Hematopoietic multipotent progenitor cell treated with erythropoietin and hydrocortisone succinate and interleukin-3 and kit ligand, for 6 days (in vitro differentiated cells): ENCODE data around the gene ALDH16A1.
A peak's percentile ranks its signal among the peaks of the same experiment; 100 is the strongest.

Experiments
- DNase-seq: peaks from one replicate; pipeline ENCODE4 v3.0.0-alpha.2; 2015

The ALDH16A1 gene

DNA sequence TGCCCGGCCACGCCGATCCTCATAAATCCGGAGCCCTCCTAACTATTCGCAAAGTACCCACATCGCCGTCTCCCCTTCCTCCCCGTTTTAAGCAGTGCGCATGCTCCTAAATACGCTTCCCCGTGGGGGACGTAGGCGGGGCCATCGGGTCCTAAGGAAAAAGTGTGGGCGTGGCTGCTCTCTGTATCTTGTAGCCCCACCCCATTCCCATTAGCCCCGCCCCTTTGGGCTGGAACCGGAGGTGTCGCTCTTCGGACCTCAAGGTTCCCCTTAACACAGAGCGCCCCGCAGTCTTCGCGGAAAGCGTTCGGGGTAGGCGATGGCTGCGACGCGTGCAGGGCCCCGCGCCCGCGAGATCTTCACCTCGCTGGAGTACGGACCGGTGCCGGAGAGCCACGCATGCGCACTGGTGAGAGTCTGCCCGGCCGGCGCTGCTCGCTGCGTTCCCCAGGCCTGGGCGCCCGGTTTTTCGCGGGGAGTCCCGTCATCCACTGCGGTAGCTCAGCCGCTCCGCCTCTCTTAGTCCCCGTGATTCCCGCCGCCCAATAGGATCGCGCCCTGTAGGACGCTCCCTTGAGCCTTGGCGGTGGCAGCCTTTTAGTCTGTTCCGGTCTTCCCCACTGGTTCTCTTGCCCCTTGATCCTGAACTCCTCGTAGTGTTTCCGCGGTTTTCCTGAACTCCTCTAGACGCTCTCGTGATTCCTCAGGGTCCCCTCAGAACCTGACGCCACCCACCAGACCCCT, at the start of gene ALDH16A1:
Gene ALDH16A1, plus strand, starts transcription at position 213 of the 744 bp plus-strand sequence. Its CDS starts 107 bp downstream, at position 320.
- DNase-seq = peak; percentile 100

DNA sequence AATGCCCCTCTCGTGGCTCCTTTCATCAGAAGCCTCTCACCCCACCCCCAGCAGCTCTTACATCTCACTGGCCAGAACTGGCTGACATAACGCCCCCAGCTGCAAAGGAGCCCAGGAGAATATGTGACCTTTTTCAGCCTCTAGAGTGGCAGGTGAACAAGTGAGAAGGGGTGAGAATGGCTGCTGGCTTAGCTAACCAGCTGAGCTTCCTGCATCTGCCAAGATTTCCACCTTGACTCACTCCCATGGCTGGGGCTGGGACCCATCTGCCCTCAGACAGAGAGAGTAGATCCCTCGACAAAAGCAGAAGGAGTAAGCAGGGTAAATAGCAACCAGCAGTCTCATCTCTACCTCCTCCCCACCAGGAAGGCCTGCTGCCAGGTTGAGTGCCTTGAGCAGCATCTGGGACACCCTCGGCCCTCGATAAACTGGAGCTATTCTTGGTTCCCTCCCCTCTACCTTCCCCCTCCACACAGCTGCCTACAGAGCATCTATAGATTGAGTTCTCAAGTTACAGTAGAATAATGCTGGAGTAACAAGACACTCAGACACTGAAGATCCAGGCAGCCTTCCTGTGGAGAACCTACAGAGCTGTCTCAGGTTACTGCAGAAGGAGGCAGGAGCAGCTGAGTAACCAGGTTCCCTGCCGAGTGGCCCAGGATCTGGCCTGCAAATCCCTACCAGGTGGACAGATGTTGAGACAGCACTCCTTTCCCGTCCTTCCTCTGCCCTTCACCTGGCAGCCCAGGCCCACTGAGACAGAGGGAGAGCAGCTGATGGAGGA, 49.4 kb upstream of the ALDH16A1 start:
- DNase-seq = no peak

DNA sequence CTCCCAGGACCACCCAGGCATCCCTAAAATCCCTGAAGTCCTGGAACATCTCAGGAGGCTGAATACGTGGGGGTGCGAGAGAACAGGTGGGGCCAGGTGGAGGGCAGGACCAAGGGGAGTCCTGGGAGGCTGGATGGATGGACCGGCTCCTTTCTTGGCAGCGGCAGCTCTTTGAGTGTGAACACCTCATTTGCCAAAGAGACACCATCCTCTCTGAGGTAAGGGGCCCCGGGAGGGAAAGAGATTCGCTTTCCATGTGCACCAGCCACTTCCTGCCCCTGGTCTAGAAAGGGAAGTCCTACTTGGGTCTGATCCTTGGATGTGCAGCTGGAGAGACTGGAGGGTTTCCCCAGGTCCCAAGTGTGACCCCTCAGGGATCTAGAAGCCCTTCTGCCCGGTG, 45.9 kb upstream of the ALDH16A1 start:
- DNase-seq = no peak

GRCh38 chr19:49407482-49408015, 45.5 kb upstream of the ALDH16A1 start:
- no peak for DNase-seq

- DNase-seq = no peak
Observed at GRCh38 chr19:49408816-49409440, 44.1 kb upstream of the ALDH16A1 start.

- peak; percentile 60 for DNase-seq
Observed at GRCh38 chr19:49409441-49410029, 43.5 kb upstream of the ALDH16A1 start.

DNA sequence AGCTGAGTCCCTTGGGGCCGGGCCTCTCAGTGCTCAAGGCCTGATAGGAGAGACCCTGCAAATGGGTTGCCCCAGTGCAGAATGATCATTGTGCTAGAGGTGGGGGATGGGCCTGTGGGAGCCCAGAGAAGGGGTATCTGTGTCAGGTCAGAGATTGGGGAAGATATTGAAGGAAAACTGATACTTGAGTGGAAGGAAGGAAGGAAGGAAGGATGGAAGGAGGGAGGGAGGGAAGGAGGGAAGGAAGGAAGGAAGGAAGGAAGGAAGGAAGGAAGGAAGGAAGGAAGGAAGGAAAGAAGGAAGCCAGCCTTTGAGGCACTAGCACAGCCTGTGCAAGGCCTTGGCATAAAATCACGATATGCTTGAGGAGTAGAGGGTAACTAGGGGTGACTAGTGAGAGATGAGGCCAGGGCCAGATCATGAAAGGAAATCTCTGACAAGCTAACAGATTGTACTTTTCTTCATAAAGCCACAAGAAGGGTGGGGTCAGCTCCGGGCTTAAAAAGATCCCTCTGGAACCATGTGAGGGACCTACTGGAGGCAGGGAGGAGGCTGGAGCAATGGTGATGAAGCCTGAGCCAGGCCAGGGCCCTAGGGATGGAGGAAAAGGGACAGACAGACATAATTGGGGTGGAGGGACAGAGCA, 41.2 kb upstream of the ALDH16A1 start:
- DNase-seq = no peak

DNA sequence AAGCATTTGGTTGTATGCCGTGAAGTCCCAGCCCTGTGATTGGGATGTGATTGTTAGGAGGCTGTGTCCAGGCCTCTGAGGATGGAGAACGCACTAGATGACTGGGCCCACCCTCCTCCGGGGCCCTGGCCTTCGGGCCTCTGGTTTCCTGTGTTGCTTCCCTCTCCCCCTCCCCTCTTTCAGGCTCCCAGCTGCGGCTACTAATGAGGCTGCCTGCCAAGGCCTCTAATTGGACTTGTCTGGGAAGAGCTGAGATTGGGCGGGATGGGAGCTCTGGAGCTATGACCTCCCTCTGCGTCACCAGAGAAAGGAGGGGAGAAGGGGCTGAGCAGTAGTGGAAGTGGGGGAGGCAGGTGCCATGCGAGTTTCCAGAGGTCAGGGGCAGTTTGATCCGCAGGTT, 39.7 kb upstream of the ALDH16A1 start:
- DNase-seq = no peak

DNA sequence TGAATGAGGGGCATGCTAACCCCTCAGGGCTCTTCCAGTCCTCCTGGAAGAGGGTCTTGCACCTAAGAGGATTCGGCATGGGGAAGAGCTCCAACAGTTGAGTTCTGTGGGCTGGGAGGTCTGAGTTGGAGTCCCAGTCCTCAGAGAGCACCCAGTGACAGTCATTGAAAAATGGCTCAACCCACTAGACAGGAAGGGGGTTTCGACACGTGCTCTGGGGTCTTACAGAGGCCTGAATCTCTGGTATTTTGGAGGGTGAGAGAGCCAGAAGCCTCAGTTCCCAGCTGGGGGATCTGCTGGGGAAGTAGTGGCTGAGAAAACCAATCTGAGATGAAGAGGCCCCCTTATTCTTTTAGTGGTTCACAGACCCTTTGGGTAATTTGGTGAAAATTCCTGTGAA, 38.8 kb upstream of the ALDH16A1 start:
- DNase-seq = no peak

- no peak for DNase-seq
Observed at GRCh38 chr19:49415102-49415809, 37.8 kb upstream of the ALDH16A1 start.

GRCh38 chr19:49415810-49416200, 37.2 kb upstream of the ALDH16A1 start:
- no peak for DNase-seq

DNA sequence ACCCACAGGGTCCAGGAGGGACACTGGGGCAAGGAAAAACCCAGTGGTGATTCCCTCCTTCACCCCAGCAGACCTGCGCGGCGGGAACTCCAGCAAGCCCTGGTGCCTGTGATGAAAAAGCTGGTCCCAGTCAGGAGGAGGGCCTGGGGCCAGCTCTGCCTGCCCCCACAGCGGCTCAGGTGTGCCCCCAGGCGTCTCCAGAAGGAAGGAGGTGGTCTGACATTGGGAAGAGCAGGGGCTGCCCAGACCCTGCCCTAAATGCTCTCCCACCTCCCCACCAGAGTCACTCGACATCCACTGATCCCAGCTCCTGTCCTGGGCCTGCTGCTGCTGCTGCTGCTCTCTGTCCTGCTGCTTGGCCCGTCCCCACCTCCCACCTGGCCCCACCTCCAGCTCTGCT, 35.9 kb upstream of the ALDH16A1 start:
- DNase-seq = no peak

DNA sequence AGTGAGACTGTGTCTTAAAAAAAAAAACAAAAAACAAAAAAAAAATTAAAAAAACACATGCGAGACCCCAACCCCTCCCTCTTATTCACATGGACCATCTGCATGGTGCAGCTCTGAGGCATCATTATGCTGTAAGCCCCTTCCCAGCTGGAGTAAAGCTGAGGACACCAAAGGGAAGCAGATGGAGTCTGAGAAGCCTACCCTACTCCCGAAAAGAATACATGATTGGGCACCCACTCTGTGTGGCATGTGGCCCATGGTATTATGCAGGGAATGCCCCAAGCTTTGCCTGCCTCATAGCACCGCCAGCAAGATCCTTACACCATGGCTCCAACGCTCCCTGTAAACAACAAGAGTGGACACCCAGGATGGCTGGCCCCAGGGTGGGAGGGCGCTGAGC, 34.5 kb upstream of the ALDH16A1 start:
- DNase-seq = no peak

GRCh38 chr19:49419173-49419572, 33.9 kb upstream of the ALDH16A1 start:
- no peak for DNase-seq

GRCh38 chr19:49420227-49420626, 32.8 kb upstream of the ALDH16A1 start:
- DNase-seq = no peak

- DNase-seq = peak; percentile 81
Observed at GRCh38 chr19:49421039-49421877, 31.8 kb upstream of the ALDH16A1 start.

GRCh38 chr19:49421878-49422202, 31.2 kb upstream of the ALDH16A1 start:
- no peak for DNase-seq

GRCh38 chr19:49422407-49423070, 30.5 kb upstream of the ALDH16A1 start:
- DNase-seq = peak; percentile 60

- no peak for DNase-seq
Observed at GRCh38 chr19:49423071-49423984, 29.7 kb upstream of the ALDH16A1 start, which contains the start of gene PTH2. PTH2 (minus strand) TSS chr19:49423441; CDS start chr19:49423339, 102 bp downstream.
